HG03342 (cell line): ENCODE results near the gene COG1.
A peak's percentile ranks its signal among the peaks of the same experiment; 100 is the strongest.

Experiments
- ATAC-seq: cut with Tn5 transposase; IDR thresholded peaks from one replicate; pipeline ENCODE4 v1.9.1; 2021; ENCODE audit warnings: mild to moderate bottlenecking, moderate library complexity; ENCODE audit not compliant: unreplicated experiment

Gene COG1

DNA sequence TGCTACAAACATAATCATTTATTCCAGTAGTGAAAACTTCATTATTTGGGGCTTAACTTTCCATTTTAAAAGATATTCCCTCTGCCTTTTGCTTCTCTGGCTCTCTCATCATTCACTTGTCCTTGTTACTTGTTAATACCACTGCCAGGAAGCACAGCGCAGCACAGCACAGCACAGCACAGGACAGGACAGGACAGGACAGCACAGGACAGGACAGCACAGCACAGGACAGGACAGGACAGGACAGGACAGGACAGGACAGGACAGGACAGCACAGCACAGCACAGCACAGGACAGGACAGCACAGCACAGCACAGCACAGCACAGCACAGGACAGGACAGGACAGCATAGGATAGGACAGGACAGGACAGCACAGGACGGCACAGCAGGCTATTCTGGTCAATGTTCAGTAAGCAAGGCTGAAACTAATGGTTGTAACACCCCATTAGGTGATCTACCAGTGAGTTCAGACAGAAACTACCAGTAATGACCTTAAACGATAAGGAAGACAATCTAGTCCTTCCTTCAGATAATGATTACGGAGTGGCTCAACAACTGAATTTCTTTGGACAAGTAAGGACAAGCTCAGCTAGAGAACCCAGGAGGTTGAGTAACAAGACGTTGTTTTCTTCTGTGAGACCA lies 31.9 kb downstream of the COG1 start:
- no peak for ATAC-seq

DNA sequence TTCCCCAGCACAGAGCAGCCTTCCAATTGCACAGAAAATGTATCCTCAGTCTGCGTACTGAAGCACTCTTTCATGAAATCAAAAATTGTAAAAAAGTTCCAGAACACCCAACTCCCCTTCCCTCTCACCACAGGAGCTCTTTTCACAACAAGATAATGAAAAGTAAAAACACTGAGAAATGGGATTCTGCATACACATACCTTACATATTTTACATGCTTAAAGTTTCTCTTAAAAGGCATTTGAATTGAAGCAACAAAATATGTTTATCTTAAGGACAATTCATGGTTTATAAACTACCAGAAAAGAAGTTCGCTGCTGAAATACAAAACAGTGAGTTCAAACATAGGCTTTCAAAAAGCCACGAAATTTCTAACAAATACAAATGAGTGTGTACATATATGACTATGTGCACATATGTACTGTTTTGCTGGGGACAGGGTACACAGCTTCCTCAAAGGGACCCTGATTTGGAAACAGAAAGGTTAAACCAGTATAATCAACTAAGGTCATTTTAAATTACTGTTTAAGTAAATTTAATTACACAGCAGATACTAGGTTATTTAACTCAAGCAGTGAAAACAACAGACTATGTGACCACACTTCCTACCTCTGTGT lies 33.8 kb downstream of the COG1 start:
- no peak for ATAC-seq

- no peak for ATAC-seq
Observed at GRCh38 chr17:73227379-73227778, 34.5 kb downstream of the COG1 start.

DNA sequence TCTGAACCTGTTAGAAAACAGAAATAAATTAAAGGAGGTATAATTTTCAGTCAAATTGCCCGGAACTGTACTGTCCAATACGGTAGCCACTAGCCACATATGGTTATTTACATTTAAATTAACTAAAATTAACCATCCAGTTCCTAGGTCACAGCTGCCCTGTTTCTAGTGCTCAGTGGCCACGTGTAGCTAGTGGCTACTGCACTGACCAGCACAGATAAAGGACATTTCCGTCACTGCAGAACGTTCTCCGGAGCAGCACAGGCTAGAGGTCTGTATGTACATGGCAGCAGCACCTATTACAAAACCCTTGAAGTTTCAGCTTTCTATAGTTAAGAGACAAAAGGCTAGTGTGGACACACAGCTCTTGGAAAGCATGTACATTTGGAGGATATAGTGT lies 35.1 kb downstream of the COG1 start:
- ATAC-seq: no peak

DNA sequence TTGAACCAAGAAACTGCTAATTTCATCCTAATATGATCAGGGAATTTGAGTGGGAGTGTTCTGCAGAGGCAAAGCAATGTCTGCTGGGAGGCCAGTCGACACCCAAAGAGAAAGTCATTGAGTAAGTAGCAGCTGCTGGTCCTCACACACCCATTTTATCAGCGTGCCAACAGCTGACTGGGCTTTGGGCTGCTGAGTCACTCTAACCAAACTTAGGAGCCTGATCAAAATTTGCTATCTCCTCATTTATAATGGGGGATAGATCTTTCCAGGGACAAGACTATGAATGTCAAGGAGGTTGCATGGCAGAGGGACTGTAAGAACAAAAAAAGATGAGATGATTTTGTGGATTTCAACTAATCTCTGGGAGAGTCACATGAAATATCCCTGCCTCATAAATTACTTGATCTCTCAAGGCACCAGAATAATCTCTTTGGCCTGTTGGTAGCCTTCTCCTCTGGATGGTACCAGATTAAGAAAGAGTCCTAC lies 35.9 kb downstream of the COG1 start:
- ATAC-seq: peak; percentile 27

- ATAC-seq: no peak
Observed at GRCh38 chr17:73230088-73230487, 37.2 kb downstream of the COG1 start.

- ATAC-seq: no peak
Observed at GRCh38 chr17:73231395-73231794, 38.5 kb downstream of the COG1 start.

DNA sequence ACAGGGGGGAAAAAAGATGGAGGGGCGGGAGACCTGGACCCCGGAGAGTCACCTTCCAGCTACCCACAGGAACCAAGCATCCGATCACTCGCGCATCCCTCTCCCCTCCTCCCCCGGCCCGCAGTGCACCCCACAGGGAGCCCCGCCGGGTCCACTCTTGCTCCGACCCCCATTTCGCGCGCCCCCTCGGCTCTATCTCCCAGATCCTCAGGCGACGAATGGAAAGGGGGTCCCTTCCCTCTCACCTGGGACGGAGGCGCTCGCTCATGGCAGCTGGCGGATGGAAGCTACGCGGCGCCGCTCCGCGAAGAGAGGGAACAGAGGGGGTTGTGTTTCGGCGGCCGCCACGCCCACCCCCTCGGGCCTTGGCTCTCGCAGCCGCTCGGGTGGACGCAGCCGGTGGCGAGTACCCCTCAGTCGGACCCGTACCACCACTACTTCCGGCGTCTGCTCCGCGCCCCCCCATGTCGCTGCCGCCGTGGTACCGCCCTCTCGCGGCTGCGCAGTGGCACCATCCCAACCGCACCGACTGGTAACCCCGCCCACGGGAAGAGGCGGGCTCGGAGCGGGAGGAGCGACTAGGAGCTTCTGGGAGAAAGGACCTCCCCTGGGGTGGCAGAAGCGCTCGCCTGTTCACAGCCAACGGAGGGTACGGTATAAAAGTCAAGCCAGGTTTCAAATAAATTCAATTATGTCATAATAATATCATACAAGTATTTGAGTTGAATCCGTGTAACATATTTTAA lies 39.2 kb downstream of the COG1 start:
- ATAC-seq: peak; percentile 79

GRCh38 chr17:73232587-73233373 lies 39.9 kb downstream of the COG1 start:
- ATAC-seq: peak; percentile 23

DNA sequence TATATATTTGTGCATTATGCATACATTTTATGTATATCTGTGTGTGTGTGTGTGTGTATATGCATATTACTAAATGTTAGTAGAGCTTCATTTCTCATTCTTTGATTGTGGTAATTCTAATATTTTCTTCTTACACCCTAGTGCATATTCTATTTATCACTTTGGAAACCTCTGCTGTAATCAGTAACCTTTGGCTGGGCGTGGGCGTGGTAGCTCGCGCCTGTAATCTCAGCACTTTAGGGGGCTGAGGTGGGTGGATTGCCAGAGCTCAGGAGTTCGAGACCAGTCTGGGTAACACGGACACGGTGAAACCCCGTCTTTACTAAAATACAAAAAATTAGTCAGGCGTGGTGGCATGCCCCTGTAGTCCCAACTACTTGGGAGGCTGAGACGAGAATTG lies 41.9 kb downstream of the COG1 start:
- ATAC-seq: no peak

DNA sequence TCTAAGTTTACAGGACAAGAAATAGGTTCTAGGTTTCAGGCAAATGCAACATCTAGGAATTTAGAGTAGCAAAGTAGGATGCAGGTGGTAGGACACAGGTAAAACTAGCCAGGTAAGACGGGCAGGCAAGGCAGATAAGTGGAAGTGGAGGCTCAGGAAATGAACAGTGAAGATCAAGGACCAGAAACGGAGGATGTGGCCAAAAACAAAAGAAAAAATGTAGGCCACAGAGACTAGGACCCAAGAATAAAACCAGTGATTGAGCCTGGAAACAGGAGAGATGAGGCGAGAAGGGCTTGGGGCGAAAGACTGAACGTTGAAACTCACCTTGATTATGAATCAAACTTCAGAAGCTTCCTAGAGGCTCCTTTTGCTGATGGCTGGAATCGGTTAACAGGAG lies 44.9 kb downstream of the COG1 start:
- ATAC-seq: no peak

GRCh38 chr17:73240561-73240960 lies 47.7 kb downstream of the COG1 start:
- no peak for ATAC-seq

- no peak for ATAC-seq
Observed at GRCh38 chr17:73247726-73248125, 54.9 kb downstream of the COG1 start.

DNA sequence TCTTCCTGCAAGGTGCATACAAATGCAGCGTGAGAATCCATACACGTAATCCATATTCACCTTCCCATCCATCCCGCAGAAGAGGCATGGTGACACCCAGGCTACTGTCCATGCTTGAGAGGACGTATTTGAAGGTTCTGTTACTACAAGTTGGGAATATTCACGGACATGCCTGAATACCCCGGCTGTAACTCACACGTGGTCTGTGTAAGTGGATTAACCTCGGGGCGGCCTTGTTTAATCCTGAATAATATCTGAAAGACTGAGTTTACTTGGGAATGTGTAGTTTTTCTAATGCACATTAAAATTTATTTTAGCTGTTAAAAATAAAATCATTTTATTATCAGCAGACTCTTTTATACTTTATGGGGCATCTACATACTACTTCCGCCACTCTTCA lies 55.7 kb downstream of the COG1 start:
- no peak for ATAC-seq

- no peak for ATAC-seq
Observed at GRCh38 chr17:73249700-73250099, 56.8 kb downstream of the COG1 start.

DNA sequence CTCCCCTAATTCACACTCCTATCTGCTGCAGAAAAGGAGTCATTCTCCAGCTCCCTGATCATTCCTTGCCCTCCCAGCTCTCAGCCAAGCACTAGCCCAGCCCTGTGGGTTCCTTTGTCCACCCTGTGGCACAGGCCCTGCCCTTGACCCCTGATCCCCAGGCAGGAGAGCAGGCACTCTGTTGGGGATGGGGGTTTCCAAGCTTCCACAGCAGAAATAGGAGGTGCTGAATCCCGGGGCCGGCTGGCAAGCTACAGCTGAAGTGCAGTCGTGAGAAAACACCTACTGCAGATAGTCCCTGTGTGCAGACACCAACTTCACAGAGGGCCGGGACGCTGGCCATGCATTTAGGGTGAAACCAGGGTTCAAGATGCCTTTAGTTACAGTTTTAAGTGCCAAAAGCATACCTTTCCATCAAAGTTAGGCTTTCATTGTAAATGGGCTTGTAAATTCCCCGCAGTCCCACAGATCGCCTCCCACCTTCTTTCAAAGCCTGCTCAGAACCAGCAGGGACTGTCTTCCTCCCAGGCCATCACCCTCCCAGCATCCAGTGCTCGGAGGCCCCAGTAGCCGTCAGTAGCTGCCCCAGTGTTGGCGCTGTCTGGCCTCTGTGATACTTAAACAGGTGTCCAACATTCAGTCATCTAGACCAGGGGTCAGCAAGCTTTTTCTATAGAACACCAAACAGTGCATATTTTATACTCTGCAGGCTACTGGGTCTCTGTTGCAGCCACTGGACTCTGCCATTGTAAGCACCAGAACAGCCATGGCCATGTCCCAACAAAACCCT lies 58.2 kb downstream of the COG1 start:
- ATAC-seq: no peak

DNA sequence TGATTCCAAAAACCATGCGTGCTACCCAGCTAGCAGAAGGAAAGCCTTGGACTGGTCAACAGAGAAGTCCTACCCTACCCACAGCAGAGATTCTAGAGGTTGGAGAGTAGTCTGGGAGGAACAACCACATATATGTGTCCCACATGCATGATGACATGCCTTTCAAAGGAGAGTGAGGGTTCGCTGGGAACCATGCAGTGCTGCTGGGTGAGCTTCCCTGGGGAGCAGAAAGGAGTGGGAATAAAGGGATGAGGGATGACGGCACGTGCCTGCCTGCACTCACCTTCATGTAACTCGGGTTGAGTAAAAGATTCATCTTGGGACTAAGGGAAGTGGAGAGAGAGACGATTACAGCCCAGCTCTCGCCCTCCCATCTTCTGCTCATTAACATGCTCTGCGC lies 59.0 kb downstream of the COG1 start:
- ATAC-seq: no peak

DNA sequence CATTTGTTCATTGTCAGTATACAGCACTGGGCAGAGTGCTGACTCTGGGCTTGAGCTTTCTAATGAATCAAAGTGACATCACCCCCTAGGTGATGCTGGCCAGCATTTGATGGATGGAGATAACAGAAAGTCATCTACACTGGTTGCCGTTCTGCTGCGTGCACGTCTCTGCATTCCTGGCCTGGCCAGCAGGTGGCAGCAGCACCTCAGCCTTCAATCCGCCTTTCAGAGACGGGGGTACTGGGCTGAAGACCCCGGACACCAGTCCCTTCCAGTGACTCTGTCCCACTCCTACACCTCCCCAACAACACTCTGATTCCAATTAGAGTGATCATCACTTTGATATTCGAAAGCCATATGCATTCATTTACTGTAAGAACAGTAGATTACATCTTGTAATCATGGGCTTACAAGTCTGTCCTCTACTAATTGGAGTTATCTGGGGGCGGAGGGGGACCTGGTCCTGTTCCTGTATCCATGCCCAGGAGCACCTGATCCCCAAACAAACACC lies 62.9 kb downstream of the COG1 start:
- ATAC-seq: no peak

GRCh38 chr17:73256220-73256619 lies 63.4 kb downstream of the COG1 start:
- ATAC-seq: no peak

DNA sequence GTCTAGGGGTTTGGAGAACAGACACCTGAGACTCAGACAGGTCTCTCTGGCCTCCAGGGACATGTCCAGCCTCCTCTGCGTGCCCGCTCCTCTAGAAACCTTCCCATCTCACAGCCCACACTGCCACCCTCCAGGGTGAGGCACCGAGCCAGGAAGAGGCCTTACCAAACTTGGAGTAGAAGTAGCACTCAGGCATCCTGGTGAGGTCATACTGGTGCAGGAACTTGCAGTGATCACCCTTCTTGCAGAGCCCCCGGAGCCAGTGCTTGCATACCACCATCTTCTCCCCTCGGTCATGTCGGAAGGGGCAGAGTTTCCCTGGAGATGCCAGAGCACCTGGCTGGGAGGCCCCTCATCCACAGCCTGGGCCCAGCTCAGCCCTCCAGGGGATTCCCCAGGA lies 64.7 kb downstream of the COG1 start:
- no peak for ATAC-seq
